ENCODE results near the gene HBA1.
"Not testable (repeated sequence)": the region's sequence is repeated elsewhere in the genome, so short reads cannot be mapped to it uniquely, and the experiment has no call there.

The HBA1 gene

GRCh38 chr16:160242-160641, 16.2 kb upstream of the HBA1 start:
- not testable (repeated sequence) for DNase-seq

GRCh38 chr16:160691-161190, 15.7 kb upstream of the HBA1 start:
- DNase-seq, result no peak

GRCh38 chr16:162271-162991, 14.0 kb upstream of the HBA1 start:
- DNase-seq, result no peak

DNA sequence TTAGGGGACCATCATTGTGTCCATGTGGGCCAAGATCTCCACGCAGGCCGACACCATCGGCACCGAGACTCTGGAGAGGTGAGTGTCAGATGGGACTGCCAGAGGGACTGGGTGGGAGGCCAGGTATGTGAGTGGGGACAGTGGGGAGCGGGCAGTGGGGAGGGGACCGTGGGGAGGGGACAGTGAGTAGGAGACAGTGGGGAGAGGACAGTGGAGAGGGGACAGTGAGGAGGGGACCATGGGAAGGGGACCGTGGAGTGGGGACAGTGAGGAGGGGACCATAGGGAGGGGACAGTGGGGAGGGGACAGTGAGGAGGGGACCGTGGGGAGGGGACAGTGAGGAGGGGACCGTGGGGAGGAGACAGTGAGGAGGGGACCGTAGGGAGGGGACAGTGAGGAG, 13.3 kb upstream of the HBA1 start:
- not testable (repeated sequence) for DNase-seq

- not testable (repeated sequence) for DNase-seq
These were observed 12.8 kb upstream of the HBA1 start for GRCh38 chr16:163696-164095.

GRCh38 chr16:164134-164823, 12.2 kb upstream of the HBA1 start:
- DNase-seq, result not testable (repeated sequence)

DNA sequence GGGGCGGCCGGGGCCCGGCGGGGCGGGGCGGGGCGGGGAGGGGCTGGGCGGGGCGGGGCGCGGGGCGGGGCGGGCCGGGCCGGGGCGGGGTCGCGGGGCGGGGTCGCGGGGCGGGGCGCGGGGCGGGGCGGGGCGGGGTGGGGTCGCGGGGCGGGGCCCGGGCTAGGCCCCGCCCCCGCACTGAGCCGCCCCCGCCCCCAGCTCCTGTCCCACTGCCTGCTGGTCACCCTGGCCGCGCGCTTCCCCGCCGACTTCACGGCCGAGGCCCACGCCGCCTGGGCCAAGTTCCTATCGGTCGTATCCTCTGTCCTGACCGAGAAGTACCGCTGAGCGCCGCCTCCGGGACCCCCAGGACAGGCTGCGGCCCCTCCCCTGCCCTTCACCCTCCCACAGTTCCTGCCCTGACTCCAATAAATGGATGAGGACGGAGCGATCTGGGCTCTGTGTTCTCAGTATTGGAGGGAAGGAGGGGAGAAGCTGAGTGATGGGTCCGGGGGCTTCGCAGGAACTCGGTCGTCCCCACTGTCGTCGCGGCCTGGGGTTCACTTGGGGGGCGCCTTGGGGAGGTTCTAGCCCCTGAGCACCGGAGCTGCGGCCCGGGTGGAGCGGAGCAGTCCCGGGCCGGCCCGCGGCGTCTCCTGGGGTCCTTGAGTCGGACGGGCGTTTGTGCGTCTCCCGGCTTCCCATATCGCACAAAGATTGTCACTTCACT, 11.5 kb upstream of the HBA1 start:
- no peak for DNase-seq

GRCh38 chr16:165539-166374, 10.7 kb upstream of the HBA1 start, which contains the start of gene HBM:
Gene HBM (plus strand): TSS chr16:165978. CDS start chr16:165998, 20 bp downstream.
- DNase-seq, result no peak

DNA sequence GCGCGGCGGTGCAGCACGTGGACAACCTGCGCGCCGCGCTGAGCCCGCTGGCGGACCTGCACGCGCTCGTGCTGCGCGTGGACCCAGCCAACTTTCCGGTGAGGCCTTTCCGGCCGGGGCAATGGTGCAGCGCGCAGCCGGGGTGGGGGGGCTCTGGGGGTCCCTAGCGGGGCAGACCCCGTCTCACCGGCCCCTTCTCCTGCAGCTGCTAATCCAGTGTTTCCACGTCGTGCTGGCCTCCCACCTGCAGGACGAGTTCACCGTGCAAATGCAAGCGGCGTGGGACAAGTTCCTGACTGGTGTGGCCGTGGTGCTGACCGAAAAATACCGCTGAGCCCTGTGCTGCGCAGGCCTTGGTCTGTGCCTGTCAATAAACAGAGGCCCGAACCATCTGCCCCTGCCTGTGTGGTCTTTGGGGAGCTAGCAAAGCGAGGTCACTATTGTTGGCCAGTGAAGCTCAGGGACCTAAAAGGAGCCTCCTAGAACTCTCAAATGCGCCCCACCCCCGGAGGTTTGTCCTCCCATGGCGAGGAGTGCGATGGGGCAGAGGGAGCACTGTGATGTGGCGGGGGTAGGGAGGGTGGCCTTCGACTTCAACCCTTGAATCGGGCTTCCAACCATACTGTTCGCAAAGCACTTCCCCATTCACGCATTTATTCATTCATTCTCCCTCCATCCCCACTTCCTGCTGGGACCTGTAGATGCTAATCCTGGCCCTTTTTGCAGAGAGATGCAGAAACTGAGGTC, 9.9 kb upstream of the HBA1 start:
- DNase-seq, result no peak

DNA sequence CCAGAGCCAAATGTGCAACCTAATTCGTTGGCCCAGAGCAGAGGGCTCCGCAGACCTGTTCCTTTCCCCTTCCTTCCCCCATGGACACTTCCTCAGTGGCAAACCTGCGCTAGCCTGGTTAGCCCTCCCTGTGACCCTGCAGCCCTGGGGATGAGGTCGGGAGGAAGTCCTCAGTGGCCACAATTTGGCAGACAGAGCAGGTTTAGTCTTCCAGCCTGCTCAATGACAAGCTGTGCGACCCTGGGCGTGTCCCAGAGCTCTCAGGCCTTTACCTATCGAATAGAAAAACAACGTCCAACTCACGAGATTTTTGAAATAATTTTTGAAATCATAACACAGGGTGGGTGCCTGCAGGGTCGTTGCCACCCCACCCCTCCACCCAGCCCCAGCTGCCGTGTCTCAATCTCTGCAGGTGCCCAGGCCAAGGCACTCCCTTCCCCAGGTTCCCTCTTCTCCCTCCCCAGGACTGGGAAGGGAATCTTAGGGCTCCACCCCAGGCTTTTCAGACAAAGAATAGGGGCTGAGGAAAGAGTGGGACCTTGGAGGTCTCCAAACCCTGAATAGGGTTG, 9.3 kb upstream of the HBA1 start:
- no peak for DNase-seq

GRCh38 chr16:168424-168823, 8.1 kb upstream of the HBA1 start:
- DNase-seq, result no peak

DNA sequence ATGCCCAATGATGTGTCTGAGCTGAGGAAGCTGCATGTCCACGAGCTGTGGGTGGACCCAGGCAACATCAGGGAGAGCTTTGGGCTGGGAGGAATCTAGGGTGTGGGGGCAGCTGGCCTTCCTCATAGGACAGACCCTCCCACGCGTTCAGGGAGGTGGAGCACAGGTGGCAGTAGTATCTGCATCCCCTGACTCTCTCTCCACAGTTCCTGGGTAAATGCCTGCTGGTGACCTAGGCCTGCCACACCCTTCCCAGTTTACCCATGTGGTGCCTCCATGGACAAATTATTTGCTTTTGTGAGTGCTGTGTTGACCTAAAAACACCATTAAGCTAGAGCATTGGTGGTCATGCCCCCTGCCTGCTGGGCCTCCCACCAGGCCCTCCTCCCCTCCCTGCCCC, 7.5 kb upstream of the HBA1 start:
- DNase-seq, result no peak

DNA sequence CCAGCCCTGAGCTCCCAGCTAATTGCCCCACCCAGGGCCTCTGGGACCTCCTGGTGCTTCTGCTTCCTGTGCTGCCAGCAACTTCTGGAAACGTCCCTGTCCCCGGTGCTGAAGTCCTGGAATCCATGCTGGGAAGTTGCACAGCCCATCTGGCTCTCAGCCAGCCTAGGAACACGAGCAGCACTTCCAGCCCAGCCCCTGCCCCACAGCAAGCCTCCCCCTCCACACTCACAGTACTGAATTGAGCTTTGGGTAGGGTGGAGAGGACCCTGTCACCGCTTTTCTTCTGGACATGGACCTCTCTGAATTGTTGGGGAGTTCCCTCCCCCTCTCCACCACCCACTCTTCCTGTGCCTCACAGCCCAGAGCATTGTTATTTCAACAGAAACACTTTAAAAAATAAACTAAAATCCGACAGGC, 6.4 kb upstream of the HBA1 start:
- DNase-seq, result not testable (repeated sequence)

GRCh38 chr16:170788-171187, 5.7 kb upstream of the HBA1 start:
- DNase-seq, result no peak

GRCh38 chr16:172374-172941, 4.0 kb upstream of the HBA1 start, which contains the start of gene HBA2:
Gene HBA2 (plus strand): TSS chr16:172876. CDS start chr16:172913, 37 bp downstream.
- not testable (repeated sequence) for DNase-seq

DNA sequence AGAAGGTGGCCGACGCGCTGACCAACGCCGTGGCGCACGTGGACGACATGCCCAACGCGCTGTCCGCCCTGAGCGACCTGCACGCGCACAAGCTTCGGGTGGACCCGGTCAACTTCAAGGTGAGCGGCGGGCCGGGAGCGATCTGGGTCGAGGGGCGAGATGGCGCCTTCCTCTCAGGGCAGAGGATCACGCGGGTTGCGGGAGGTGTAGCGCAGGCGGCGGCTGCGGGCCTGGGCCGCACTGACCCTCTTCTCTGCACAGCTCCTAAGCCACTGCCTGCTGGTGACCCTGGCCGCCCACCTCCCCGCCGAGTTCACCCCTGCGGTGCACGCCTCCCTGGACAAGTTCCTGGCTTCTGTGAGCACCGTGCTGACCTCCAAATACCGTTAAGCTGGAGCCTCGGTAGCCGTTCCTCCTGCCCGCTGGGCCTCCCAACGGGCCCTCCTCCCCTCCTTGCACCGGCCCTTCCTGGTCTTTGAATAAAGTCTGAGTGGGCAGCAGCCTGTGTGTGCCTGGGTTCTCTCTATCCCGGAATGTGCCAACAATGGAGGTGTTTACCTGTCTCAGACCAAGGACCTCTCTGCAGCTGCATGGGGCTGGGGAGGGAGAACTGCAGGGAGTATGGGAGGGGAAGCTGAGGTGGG, 3.1 kb upstream of the HBA1 start:
- DNase-seq, result not testable (repeated sequence)

DNA sequence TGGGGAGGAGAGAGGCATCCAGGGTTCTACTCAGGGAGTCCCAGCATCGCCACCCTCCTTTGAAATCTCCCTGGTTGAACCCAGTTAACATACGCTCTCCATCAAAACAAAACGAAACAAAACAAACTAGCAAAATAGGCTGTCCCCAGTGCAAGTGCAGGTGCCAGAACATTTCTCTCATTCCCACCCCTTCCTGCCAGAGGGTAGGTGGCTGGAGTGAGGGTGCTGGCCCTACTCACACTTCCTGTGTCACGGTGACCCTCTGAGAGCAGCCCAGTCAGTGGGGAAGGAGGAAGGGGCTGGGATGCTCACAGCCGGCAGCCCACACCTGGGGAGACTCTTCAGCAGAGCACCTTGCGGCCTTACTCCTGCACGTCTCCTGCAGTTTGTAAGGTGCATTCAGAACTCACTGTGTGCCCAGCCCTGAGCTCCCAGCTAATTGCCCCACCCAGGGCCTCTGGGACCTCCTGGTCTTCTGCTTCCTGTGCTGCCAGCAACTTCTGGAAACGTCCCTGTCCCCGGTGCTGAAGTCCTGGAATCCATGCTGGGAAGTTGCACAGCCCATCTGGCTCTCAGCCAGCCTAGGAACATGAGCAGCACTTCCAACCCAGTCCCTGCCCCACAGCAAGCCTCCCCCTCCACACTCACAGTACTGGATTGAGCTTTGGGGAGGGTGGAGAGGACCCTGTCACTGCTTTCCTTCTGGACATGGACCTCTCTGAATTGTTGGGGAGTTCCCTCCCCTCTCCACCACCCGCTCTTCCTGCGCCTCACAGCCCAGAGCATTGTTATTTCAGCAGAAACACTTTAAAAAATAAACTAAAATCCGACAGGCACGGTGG, 2.3 kb upstream of the HBA1 start:
- not testable (repeated sequence) for DNase-seq

GRCh38 chr16:175011-175949, 1.2 kb upstream of the HBA1 start:
- no peak for DNase-seq

All from CD4-positive, alpha-beta T cell treated with Interleukin-17A for 4 hours (primary cell).